Endothelial cell of umbilical vein (primary cell): ENCODE measurements around the gene IRF8. TPM values are rescaled to one million over a fixed set of nuclear protein-coding genes. Genes with fewer than 3 reads are reported as not detected.

Experiments used
- BruUV-seq: library from RNA; stranded (reverse); fragments of 400-500 nt; replicated peaks from 2 replicates; lab custom pipeline; 2021; lab: Mats Ljungman, UMichigan
- CTCF ChIA-PET: fragments of 300-600, 350-600 bp; sonication (Branson Sonifier 250); formaldehyde crosslinking; loops from one replicate; lab custom pipeline; 2021; ENCODE audit warnings: antibody characterized with exemption, inconsistent platforms; lab: Charles Lee
- POLR2A ChIA-PET: fragments of 300-600, 350-600 bp; sonication (Branson Sonifier 250); formaldehyde crosslinking; loops from one replicate; lab custom pipeline; 2021; ENCODE audit warnings: antibody characterized with exemption, inconsistent platforms; lab: Charles Lee
- DNase-seq: peaks from one replicate; pipeline ENCODE4 v3.0.0-alpha.2; 2011; ENCODE audit warnings: low read depth, low spot score
- FAIRE-seq: peaks from 2 replicates; lab custom pipeline; 2011; peaks lifted over from hg19 to GRCh38; lab: Jason Lieb, UNC
- H2AFZ ChIP-seq: 2 replicates; pipeline ENCODE4 v1.6.0; 2012; ENCODE audit warnings: low read depth, low read length, control low read depth, inconsistent platforms
- H3K27ac ChIP-seq: 2 replicates; pipeline ENCODE4 v1.5.1; 2011; ENCODE audit warnings: low read depth, mild to moderate bottlenecking, control low read depth, low read length, moderate library complexity; ENCODE audit not compliant: insufficient read depth
- H3K27me3 ChIP-seq, 2 experiments: 2 replicates each; pipeline versions ENCODE4 v1.6.0 to v1.6.1; 2011; ENCODE audit warnings: low read length in 2 of 2, mixed read lengths in 1 of 2; ENCODE audit not compliant: control insufficient read depth in 2 of 2, insufficient read depth in 2 of 2
- H3K36me3 ChIP-seq, 2 experiments: 2 replicates in 1 of 2; 3 replicates in 1 of 2; pipeline ENCODE4 v1.5.1; 2011; ENCODE audit warnings: low read length in 2 of 2, mild to moderate bottlenecking in 1 of 2, moderate library complexity in 1 of 2; ENCODE audit not compliant: control insufficient read depth in 2 of 2, insufficient read depth in 2 of 2; ENCODE audit errors: extremely low read depth in 1 of 2
- H3K4me1 ChIP-seq: 3 replicates; pipeline ENCODE4 v1.5.1; 2011; ENCODE audit warnings: mild to moderate bottlenecking, low read length; ENCODE audit not compliant: control insufficient read depth, insufficient read depth; ENCODE audit errors: extremely low read depth
- H3K4me2 ChIP-seq: 2 replicates; pipeline ENCODE4 v1.6.1; 2011; ENCODE audit warnings: low read length, control low read depth, mixed read lengths; ENCODE audit not compliant: insufficient read depth
- H3K4me3 ChIP-seq, 3 experiments: fragments of 200-600 bp in 1 of 3; sonication (generic), shearing (Covaris generic) in 1 of 3; replicated peaks in 1 of 3; 2 replicates each; pipeline ENCODE4 v1.5.1; 2011 to 2016; ENCODE audit warnings: control low read depth in 3 of 3, low read length in 3 of 3, mild to moderate bottlenecking in 2 of 3, inconsistent platforms in 1 of 3, low read depth in 1 of 3, moderate library complexity in 1 of 3; ENCODE audit not compliant: insufficient read depth in 1 of 3
- H3K79me2 ChIP-seq: 2 replicates; pipeline ENCODE4 v1.6.0; 2012; ENCODE audit warnings: low read length, inconsistent platforms; ENCODE audit not compliant: control insufficient read depth, insufficient read depth
- H3K9ac ChIP-seq: replicated peaks from 2 replicates; pipeline ENCODE3; 2011; ENCODE audit warnings: low read length, control low read depth; ENCODE audit not compliant: insufficient read depth; ENCODE audit errors: extremely low read depth
- H3K9me1 ChIP-seq: replicated peaks from 3 replicates; pipeline ENCODE4 v1.6.0; 2011; ENCODE audit warnings: mild to moderate bottlenecking, low read length; ENCODE audit not compliant: control insufficient read depth, insufficient read depth; ENCODE audit errors: extremely low read depth
- H3K9me3 ChIP-seq: replicated peaks from 2 replicates; pipeline ENCODE4 v1.5.1; 2012; ENCODE audit warnings: low read length, inconsistent platforms; ENCODE audit not compliant: control insufficient read depth, insufficient read depth
- H4K20me1 ChIP-seq: replicated peaks from 2 replicates; pipeline ENCODE3; 2011; ENCODE audit warnings: mild to moderate bottlenecking, low read length; ENCODE audit not compliant: control insufficient read depth, insufficient read depth; ENCODE audit errors: extremely low read depth
- EZH2 ChIP-seq: IDR thresholded peaks from 2 replicates; pipeline ENCODE4 v1.6.1; 2012; ENCODE audit warnings: borderline replicate concordance, low read depth, mild to moderate bottlenecking, moderate library complexity, low read length, inconsistent platforms; ENCODE audit not compliant: severe bottlenecking
- FOS ChIP-seq: IDR thresholded peaks from 2 replicates; pipeline ENCODE4 v1.6.1; 2011; ENCODE audit warnings: mild to moderate bottlenecking, low read length, moderate library complexity, borderline replicate concordance; ENCODE audit not compliant: insufficient read depth
- GATA2 ChIP-seq: IDR thresholded peaks from 2 replicates; pipeline ENCODE4 v1.7.0; 2011; ENCODE audit warnings: low read depth, mild to moderate bottlenecking, moderate library complexity, mixed read lengths, low read length; ENCODE audit not compliant: insufficient read length, insufficient read depth
- JUN ChIP-seq: IDR thresholded peaks from 2 replicates; pipeline ENCODE4 v1.6.1; 2011; ENCODE audit warnings: borderline replicate concordance, low read depth; ENCODE audit not compliant: insufficient read length, insufficient read depth
- MAX ChIP-seq: IDR thresholded peaks from 2 replicates; pipeline ENCODE4 v1.6.1; 2011; ENCODE audit not compliant: insufficient read depth, insufficient read length
- MYC ChIP-seq: IDR thresholded peaks from one replicate; pipeline ENCODE4 v1.6.1; 2011; ENCODE audit warnings: mild to moderate bottlenecking, low read depth, low read length
- POLR2A ChIP-seq: IDR thresholded peaks from 2 replicates; pipeline ENCODE4 v1.6.1; 2012; ENCODE audit warnings: low read depth, mild to moderate bottlenecking, control low read depth, low read length
- POLR2AphosphoS5 ChIP-seq: IDR thresholded peaks from 2 replicates; pipeline ENCODE4 v1.6.1; 2012; ENCODE audit warnings: low read depth, mild to moderate bottlenecking, control low read depth, low read length, moderate library complexity; ENCODE audit not compliant: insufficient read depth
- dilution Hi-C: fragments of 300-500 bp; cut with MboI; formaldehyde crosslinking; loops from one replicate; pipeline ENCODE4 v1.15.0; 2019; ENCODE audit warnings: low sequenced_read_pairs; ENCODE audit not compliant: extremely low pct_ligation_motif_present
- intact Hi-C: fragments of 100-400 bp; cut with micrococcal nuclease; formaldehyde crosslinking; loops from one replicate; pipeline ENCODE4 v1.10.0; 2022
- polyA plus RNA-seq, 4 experiments: library from polyadenylated mRNA; depleted of rRNA in 3 of 4; stranded (reverse) in 3 of 4; unstranded in 1 of 4; fragments of >200 nt; gene quantifications; 2 replicates each; pipeline versions ENCODE4 v1.2.1 to v1.2.3, GENCODE V29; 2011 to 2012; ENCODE audit warnings: missing spikeins in 1 of 4
- total RNA-seq: library from RNA; stranded (reverse); gene quantifications from 2 replicates; pipeline ENCODE4 v1.2.3, GENCODE V29; 2021
- TF ChIP-seq, protein P1 (sequence below), 2 donors: IDR thresholded peaks; 1 replicate in 1 of 2; 2 replicates in 1 of 2; pipeline ENCODE4 v1.5.1; 2011; ENCODE audit warnings: low read length in 2 of 2, mild to moderate bottlenecking in 2 of 2, moderate library complexity in 2 of 2, control low read depth in 1 of 2, inconsistent platforms in 1 of 2, low read depth in 1 of 2; ENCODE audit not compliant: insufficient read depth in 1 of 2; ENCODE audit errors: extremely low read depth in 1 of 2

IRF8 gene
- total and polyA plus RNA-seq, 2 donors (not counting 3 experiments of a cell fraction or from before 2014, with no cell fraction given) = not detected

- Histone ChIP-seq H3K4me2 (no peak overlapping the region), H3K36me3 (no peaks in the 10 kb centered on the region), H2AFZ (no peak overlapping the region), H3K79me2 (no peaks in the 10 kb centered on the region), H4K20me1 (no peaks in the 10 kb centered on the region), H3K9me3 (no peaks in the 10 kb centered on the region), H3K27ac (no peak overlapping the region), H3K4me1 (no peaks in the 10 kb centered on the region), H3K9me1 (no peaks in the 10 kb centered on the region), H3K27me3 (peaks cover 0 to 2% of the 10 kb centered on the region in 2 experiments), H3K9ac (no peak overlapping the region), H3K4me3 (no peak overlapping the region)
- POLR2A ChIA-PET = no interaction called here
- TF ChIP-seq MAX (no peak), MYC (no peak), GATA2 (no peak), POLR2A (no peak), POLR2AphosphoS5 (no peak), EZH2 (no peak), JUN (no peak), FOS (no peak)
- TF ChIP-seq, protein P1, sequence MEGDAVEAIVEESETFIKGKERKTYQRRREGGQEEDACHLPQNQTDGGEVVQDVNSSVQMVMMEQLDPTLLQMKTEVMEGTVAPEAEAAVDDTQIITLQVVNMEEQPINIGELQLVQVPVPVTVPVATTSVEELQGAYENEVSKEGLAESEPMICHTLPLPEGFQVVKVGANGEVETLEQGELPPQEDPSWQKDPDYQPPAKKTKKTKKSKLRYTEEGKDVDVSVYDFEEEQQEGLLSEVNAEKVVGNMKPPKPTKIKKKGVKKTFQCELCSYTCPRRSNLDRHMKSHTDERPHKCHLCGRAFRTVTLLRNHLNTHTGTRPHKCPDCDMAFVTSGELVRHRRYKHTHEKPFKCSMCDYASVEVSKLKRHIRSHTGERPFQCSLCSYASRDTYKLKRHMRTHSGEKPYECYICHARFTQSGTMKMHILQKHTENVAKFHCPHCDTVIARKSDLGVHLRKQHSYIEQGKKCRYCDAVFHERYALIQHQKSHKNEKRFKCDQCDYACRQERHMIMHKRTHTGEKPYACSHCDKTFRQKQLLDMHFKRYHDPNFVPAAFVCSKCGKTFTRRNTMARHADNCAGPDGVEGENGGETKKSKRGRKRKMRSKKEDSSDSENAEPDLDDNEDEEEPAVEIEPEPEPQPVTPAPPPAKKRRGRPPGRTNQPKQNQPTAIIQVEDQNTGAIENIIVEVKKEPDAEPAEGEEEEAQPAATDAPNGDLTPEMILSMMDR (IDR thresholded peaks at IDR 0.05; ENCODE audit: extremely low read depth in 1 of 2, insufficient read depth in 1 of 2, low read depth in 1 of 2, low read length in 2 of 2) = no peak
- intact Hi-C loops = no loop called here
- no TSS peak for BruUV-seq
- FAIRE-seq (no peak), DNase-seq (no peak)
- CTCF ChIA-PET = no interaction called here
- dilution Hi-C loops = no loop called here
Observed at GRCh38 chr16:85850344-85850880, 48.5 kb upstream of the IRF8 start.
